ENCODE data around the gene DPF3. TPM values are rescaled to one million over a fixed set of nuclear protein-coding genes. Genes with fewer than 3 reads are reported as not detected.

Gene DPF3
- total and polyA plus RNA-seq, 2 donors from 2014 or later, result 2.3 to 2.8 TPM

DNA sequence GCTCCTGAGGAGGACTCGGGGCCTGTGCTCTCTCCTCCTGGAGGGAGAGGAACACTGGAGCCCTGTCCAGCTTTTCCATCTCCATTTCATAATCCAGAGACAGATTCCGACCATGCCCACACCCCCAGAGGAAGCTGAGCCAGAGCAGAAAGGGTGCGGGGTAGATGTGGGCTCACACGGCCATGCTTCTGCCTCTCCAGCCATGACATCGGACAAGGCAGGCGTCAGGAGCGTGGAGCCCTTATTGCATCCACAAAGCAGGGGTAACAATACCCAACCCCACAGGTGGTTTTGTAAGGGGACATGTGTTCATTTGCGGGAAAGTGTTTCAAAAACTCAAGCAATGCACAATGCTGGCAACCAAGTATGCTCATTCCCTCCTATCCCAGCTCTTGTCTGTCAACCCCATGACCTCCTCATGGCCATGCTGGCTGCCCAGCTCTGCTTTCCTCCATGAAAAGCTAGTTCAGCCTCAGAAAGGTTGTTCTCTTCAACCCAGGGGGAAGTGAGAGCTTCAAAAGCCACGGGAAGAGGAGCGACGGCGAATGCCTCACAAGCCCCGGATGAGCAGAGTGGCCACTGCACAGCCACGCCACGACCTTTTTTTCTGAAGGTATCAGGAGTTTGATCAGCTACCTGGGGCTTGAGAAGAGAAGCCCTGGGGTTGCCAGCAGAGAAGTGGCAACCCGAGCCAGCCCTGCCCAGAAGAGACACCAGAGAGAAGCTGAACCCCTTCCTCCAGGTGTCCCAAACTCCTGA lies 161.7 kb downstream of the DPF3 start:
- H3K9me3 ChIP-seq (ENCODE audit: control insufficient read depth in 2 of 3, insufficient read depth in 1 of 3, low read length in 3 of 3), result no peaks in the 10 kb centered on the region
- no peak for DNase-seq
- intact Hi-C loops (cut with DNase I), result no loop called here
- no peak overlapping the region for H3K9ac ChIP-seq (ENCODE audit: low read length in 3 of 3)
- no peaks in the 10 kb centered on the region for H3K27me3 ChIP-seq (ENCODE audit: control insufficient read depth, insufficient read depth, low read length)
- H3K27ac ChIP-seq (ENCODE audit: low read depth in 2 of 2, low read length in 2 of 2), result no peak overlapping the region
- no peak overlapping the region for H3K4me3 ChIP-seq (ENCODE audit: low read length in 3 of 3)
- H3K4me1 ChIP-seq (ENCODE audit: control insufficient read depth in 2 of 3, insufficient read depth in 2 of 3, low read depth in 1 of 3, low read length in 3 of 3), result no peaks in the 10 kb centered on the region
- no peaks in the 10 kb centered on the region for H3K36me3 ChIP-seq (ENCODE audit: control insufficient read depth in 2 of 3, insufficient read depth in 3 of 3, low read length in 3 of 3)
- TF ChIP-seq, protein P1, sequence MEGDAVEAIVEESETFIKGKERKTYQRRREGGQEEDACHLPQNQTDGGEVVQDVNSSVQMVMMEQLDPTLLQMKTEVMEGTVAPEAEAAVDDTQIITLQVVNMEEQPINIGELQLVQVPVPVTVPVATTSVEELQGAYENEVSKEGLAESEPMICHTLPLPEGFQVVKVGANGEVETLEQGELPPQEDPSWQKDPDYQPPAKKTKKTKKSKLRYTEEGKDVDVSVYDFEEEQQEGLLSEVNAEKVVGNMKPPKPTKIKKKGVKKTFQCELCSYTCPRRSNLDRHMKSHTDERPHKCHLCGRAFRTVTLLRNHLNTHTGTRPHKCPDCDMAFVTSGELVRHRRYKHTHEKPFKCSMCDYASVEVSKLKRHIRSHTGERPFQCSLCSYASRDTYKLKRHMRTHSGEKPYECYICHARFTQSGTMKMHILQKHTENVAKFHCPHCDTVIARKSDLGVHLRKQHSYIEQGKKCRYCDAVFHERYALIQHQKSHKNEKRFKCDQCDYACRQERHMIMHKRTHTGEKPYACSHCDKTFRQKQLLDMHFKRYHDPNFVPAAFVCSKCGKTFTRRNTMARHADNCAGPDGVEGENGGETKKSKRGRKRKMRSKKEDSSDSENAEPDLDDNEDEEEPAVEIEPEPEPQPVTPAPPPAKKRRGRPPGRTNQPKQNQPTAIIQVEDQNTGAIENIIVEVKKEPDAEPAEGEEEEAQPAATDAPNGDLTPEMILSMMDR (IDR thresholded peaks at IDR 0.05; ENCODE audit: borderline replicate concordance, extremely low read depth, insufficient read depth), result no peak
- no peak for FAIRE-seq

DNA sequence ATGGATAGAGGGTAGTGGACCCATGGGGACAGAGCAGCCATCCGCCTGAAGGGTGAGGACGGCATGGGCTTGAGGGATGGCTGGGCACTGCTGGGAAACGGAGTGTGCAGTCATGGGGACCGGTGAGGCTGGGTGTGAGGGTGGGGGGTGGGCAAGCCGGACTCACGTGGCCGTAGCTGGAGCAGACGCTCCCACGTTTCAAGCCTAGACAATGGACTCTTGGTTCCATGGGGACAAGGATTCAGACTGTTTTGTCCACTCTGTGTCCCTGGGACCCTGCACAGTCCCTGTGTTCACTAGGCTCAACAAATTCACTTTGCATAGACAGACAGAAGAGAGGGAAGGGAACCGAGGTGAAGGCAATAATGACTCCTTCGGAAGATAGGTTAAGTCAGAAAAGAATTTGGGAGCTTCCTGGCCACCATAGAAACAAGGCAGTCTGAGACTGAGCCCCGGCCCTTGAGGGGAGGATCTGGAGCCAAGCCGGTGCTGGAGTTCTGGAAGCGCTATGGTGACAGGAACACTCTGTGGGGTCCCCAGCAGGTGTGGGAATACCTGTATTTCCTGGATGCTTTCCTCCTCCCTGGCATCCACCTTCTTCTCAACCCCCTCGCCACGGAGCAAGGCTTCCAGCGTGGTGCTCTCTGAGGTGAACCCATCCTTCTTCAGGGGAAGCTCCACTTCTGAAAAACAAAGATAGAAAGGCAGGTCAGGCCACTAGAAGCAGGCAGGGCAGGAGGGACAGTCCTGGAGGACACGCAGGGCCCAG lies 162.5 kb downstream of the DPF3 start:
- H3K9me3 ChIP-seq (ENCODE audit: control insufficient read depth in 2 of 3, insufficient read depth in 1 of 3, low read length in 3 of 3), result no peaks in the 10 kb centered on the region
- intact Hi-C loops (cut with DNase I), result no loop called here
- H3K4me1 ChIP-seq (ENCODE audit: control insufficient read depth in 2 of 3, insufficient read depth in 2 of 3, low read depth in 1 of 3, low read length in 3 of 3), result no peaks in the 10 kb centered on the region
- H3K4me3 ChIP-seq (ENCODE audit: low read length in 3 of 3), result no peak overlapping the region
- DNase-seq, result no peak
- H3K9ac ChIP-seq (ENCODE audit: low read length in 3 of 3), result no peak overlapping the region
- TF ChIP-seq, protein P1 (IDR thresholded peaks at IDR 0.05; ENCODE audit: borderline replicate concordance, extremely low read depth, insufficient read depth), result no peak
- H3K36me3 ChIP-seq (ENCODE audit: control insufficient read depth in 2 of 3, insufficient read depth in 3 of 3, low read length in 3 of 3), result no peaks in the 10 kb centered on the region
- H3K27ac ChIP-seq (ENCODE audit: low read depth in 2 of 2, low read length in 2 of 2), result no peak overlapping the region
- FAIRE-seq, result no peak
- H3K27me3 ChIP-seq (ENCODE audit: control insufficient read depth, insufficient read depth, low read length), result no peaks in the 10 kb centered on the region

DNA sequence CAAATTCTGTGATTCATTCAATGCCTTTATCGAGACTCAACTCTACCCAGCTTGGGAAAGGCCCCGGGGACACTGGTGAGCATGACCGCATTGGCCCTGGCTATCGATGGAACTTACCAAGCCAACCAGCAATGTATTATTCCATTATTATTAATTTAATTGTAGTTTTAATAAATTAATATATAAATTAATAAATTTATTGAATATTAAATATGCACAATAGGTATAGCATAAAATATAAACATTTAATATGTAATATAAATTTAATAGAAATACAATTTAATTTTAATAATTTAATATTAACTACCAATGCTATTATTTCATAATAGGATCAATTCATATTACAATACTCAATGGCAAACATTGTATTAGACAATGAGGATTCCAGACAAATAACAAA lies 163.4 kb downstream of the DPF3 start:
- DNase-seq (no peak), FAIRE-seq (peak; percentile 78)
- Histone ChIP-seq H3K27ac (ENCODE audit: low read depth in 2 of 2, low read length in 2 of 2) (no peak overlapping the region), H3K36me3 (ENCODE audit: control insufficient read depth in 2 of 3, insufficient read depth in 3 of 3, low read length in 3 of 3) (no peaks in the 10 kb centered on the region), H3K27me3 (ENCODE audit: control insufficient read depth, insufficient read depth, low read length) (no peaks in the 10 kb centered on the region), H3K4me1 (ENCODE audit: control insufficient read depth in 2 of 3, insufficient read depth in 2 of 3, low read depth in 1 of 3, low read length in 3 of 3) (peaks cover 0 to 2% (median 0%) of the 10 kb centered on the region in 3 donors), H3K4me3 (ENCODE audit: low read length in 3 of 3) (no peak overlapping the region), H3K9ac (ENCODE audit: low read length in 3 of 3) (no peak overlapping the region), H3K9me3 (ENCODE audit: control insufficient read depth in 2 of 3, insufficient read depth in 1 of 3, low read length in 3 of 3) (no peaks in the 10 kb centered on the region)
- intact Hi-C loops (cut with DNase I), result no loop called here
- TF ChIP-seq, protein P1 (IDR thresholded peaks at IDR 0.05; ENCODE audit: borderline replicate concordance, extremely low read depth, insufficient read depth), result no peak
